KBM-7 (cell line): ENCODE results near the gene SAA4.
"Not testable (repeated sequence)": the region's sequence is repeated elsewhere in the genome, so short reads cannot be mapped to it uniquely, and the experiment has no call there.

Experiments
- DNase-seq: peaks from one replicate; pipeline ENCODE4 v3.0.0-alpha.2; 2015
- in situ Hi-C: fragments of 300-500 bp; cut with MboI; formaldehyde crosslinking; loops from 2 replicates; pipeline ENCODE4 v1.14.3; 2020; ENCODE audit warnings: low sequenced_read_pairs, low pct_unique_long_range_greater_than_20kb, mixed read lengths

SAA4 gene, protein sequence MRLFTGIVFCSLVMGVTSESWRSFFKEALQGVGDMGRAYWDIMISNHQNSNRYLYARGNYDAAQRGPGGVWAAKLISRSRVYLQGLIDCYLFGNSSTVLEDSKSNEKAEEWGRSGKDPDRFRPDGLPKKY

DNA sequence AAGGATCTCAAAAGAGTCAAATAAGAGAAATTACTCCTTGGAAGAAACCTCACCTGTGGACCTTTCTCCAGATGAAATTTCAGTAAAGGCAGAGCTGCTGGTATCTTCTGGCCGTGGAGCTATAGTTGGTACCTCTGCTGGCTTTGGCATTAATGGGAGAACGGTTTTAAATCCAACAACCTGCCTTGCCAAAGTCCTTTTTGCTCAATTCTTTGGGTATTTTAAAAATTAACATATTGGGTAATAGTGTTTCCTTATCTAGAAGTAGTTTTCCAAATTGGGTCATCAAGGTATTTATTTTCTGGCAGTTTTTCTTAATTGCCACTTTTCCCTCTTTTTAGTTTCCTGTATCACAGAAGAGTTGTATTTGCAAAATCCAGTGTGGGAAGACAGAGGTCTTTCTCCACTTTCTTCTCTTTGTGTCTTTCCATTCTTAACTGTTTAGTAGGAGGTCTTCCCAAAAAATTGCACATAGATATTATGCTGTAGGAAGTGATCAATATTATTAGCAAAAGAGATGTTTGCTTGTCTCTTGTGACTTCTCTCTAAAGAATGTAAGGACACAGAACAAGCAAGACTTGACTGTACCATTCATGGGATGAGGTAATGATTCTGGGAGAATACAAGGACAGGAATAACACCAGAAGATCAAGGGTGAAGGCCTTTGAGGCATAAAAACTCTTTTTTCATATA is at the start of gene SAA4:
SAA4 (minus strand) TSS at position 139 of the 693 bp plus-strand sequence. CDS start 876 bp downstream, outside the sequence.
- in situ Hi-C loops = no loop called here
- DNase-seq = no peak

DNA sequence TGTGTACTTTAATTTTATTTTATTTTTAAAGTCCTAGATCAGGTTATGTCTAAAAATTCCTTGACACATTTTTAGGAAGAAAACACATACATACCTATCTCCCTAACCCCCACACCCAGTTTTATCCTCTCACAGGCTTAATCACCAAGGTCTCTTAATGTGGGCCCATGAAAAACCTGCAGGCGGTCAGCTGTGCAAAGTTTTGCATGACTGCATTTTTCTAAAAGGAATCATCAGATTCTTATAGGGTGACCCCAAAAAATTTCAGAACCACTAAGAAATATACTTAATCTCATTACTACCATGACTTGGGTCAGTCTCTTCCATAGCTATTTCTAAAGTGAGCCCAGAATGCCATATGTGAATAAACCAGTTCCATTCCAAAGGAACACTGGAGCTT is 49.2 kb upstream of the SAA4 start:
- in situ Hi-C loops = no loop called here
- no peak for DNase-seq

GRCh38 chr11:18282626-18283025 is 46.0 kb upstream of the SAA4 start:
- in situ Hi-C loops = no loop called here
- DNase-seq = no peak

DNA sequence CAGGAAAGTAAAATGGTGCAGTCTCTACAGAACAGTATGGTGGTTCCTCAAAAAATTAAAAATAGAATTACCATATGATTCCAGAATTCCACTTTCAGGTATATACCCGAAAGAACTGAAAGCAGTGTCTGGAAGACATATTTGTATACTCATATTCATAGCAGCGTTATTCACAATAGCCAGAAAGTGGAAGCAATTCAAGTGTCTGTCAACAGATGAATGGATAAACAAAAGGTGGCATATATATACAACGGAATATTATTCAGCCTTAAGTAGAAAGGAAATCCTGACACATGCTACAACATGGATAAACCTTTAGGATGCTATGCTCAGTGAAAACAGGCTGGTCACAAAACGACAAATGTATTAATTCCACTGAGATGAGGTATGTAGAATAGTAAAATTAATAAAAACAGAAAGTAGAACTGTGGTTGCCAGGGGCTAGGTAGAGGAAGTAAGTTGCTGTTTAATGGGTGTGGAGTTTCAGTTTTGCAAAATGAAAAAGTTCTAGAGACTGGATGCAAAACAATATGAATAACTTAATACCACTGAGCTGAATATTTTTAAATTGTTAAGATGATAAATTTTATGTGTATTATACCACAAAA is 43.9 kb upstream of the SAA4 start:
- no peak for DNase-seq
- in situ Hi-C loops = no loop called here

DNA sequence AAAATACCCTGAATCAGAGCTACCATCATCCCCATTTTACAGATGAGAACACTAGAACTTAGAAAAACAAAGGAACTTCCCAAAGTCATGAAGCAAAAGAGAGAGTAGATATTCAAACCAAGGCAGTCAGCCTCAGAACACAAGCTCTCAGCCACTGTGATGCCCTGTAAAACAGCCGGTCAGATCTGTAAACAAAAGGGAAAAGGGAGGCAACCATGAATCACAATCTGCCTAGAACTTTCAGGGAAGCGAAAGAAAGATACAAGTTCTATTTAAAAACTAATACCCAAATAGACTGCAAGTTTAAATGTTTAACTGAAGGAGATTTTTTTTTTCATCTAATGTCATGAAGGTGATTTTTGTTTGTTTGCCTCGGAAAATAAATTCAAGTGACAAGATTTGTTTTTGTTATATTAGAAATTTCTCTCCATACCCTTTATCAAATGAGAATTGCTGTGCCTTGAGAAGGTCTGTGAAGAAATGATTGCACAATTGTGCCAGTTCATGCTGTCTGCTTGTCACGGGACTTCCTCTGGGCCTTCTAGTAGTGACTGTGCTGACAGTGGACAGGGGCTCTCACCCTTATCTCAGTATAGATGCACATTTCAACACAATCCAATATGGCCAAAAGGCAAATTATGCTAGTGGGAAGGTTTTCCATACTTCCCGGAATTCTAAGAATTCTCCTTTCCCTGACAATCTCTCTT is 41.1 kb upstream of the SAA4 start:
- in situ Hi-C loops = no loop called here
- no peak for DNase-seq

GRCh38 chr11:18271206-18271605 is 34.6 kb upstream of the SAA4 start:
- in situ Hi-C loops = no loop called here

DNA sequence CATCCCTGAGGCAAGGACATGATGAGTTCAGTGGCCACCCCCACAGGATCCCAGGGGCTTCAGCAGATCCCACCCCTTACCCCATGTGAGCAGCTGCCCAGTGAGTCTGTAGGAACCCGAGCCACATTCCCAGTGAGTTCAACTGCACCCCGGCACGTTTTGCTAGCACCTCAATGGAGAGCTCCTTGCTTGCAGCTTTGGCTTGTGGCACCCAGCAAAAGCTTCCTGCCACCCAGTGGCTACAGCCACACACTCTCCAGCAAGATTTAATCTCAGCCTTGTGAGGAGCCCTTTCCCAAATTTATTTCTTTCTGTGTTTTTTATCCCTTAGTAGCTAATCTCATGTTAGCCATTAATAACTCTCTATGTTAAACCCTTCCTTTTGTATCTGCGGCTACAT is 33.5 kb upstream of the SAA4 start:
- no peak for DNase-seq
- in situ Hi-C loops = no loop called here

More at GRCh38 chr11:18271206-18271605, 34.6 kb upstream of the SAA4 start:
- no peak for DNase-seq

DNA sequence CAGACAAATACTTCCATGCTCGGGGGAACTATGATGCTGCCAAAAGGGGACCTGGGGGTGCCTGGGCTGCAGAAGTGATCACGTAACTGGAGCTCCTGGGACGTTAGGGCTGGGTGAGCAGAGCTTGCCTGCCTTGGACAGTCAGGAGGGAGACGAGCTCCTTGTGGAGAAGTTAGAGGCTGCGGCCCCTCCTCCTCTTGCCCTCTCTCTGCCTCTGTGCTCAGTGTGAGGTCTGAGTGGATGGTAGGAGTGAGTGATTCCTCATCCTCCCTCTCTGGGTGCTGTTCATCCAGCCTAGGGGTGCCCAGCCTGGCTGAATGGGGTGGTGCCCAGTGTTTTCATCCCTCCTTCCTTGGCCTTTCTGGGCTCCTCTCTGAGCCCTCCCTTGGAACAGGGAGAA is 32.6 kb upstream of the SAA4 start:
- in situ Hi-C loops, DNase-seq: not testable (repeated sequence)

- DNase-seq, in situ Hi-C loops: not testable (repeated sequence)
Observed at GRCh38 chr11:18267335-18268133, 30.9 kb upstream of the SAA4 start.

DNA sequence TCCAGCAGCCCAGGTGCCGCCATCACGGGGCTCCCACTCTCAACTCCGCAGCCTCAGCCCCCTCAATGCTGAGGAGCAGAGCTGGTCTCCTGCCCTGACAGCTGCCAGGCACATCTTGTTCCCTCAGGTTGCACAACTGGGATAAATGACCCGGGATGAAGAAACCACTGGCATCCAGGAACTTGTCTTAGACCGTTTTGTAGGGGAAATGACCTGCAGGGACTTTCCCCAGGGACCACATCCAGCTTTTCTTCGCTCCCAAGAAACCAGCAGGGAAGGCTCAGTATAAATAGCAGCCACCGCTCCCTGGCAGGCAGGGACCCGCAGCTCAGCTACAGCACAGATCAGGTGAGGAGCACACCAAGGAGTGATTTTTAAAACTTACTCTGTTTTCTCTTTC is 29.3 kb upstream of the SAA4 start, which contains the start of gene SAA1:
SAA1 (plus strand) TSS at position 316 of the 400 bp plus-strand sequence. CDS start 624 bp downstream, outside the sequence.
- in situ Hi-C loops = no loop called here
- no peak for DNase-seq

DNA sequence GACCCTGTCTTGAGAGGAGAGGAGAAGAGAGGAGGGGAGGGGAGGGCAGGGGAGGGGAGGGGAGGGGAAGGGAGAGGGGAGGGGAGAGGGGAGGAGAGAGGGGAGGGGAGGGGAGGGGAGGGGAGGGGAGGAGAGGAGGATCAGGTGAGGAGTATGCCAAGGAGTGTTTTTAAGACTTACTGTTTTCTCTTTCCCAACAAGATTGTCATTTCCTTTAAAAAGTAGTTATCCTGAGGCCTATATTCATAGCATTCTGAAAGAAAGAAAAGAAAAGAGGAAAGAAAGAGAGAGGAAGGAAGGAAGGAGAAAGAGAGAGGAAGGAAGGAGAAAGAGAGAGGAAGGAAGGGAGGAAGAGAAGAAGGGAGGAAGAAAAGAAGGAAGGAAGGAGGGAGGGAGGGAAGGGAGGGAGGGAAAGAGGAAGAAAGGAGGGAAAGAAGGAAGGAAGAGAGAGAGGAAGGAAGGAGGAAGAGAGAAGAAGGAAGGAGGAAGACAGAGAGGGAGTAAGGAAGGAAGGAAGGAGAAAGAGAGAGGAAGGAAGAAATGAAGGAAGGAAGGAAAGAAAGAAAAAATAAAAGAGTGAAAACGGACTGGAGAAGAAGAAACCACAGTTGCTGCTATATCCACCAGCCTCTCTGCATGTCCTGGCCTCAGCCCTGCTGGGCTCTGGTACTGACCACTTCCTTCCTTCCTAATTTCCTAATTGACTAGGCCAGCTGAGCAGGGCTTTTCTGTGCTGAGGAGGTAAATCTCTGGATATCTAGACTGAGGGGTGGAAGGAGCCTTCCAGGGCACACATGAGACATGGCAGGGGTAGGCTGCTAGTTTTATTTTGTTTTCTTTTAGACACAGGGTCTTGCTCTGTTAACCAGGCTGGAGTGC is 28.3 kb upstream of the SAA4 start:
- in situ Hi-C loops = no loop called here
- DNase-seq = no peak

- no peak for DNase-seq
- in situ Hi-C loops = no loop called here
Observed at GRCh38 chr11:18264035-18264434, 27.4 kb upstream of the SAA4 start.

GRCh38 chr11:18262681-18263350 is 26.2 kb upstream of the SAA4 start:
- DNase-seq, in situ Hi-C loops: not testable (repeated sequence)

GRCh38 chr11:18261721-18262120 is 25.1 kb upstream of the SAA4 start:
- in situ Hi-C loops = no loop called here
- no peak for DNase-seq

- in situ Hi-C loops = no loop called here
- no peak for DNase-seq
Observed at GRCh38 chr11:18259259-18259658, 22.7 kb upstream of the SAA4 start.

GRCh38 chr11:18254781-18255361 is 18.3 kb upstream of the SAA4 start:
- in situ Hi-C loops = no loop called here
- no peak for DNase-seq

DNA sequence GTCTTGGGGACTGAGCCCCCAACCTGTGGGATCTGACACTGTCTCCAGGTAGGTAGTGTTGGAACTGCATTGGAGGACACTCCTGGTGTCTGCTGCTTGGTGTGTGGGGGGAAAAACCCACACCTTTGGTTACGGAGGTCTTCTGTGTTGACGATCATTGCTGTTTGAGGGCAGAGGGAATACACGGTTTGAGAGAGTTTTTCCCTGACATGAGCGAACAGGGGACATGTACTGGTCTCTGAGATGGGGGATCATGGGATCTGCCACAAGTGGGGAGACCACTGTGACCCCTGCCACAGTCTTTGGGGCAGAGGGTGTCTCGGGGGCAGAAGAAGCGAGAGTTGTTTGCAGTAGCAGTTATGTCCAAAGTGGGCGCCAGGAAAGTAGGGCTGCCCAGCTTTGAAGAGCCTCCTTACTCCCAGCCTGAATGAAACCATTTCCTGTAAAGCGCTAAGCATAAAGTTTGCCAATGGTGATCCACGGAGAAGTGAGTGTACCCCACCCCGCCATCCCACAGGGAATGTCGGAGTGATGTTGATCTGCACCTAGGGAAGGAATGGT is 17.3 kb upstream of the SAA4 start:
- in situ Hi-C loops = no loop called here
- no peak for DNase-seq
